H1 (cell line): ENCODE results near the gene IGF2BP3. TPM values are rescaled to one million over a fixed set of nuclear protein-coding genes. Genes with fewer than 3 reads are reported as not detected.

Source experiments
- RBBP5 ChIP-seq: IDR thresholded peaks from 2 replicates; pipeline ENCODE4 v1.7.1; 2012; ENCODE audit warnings: low read depth, mild to moderate bottlenecking, inconsistent platforms, low read length, moderate library complexity, borderline replicate concordance
- SIRT6 ChIP-seq: IDR thresholded peaks from one replicate; pipeline ENCODE4 v1.7.1; 2012; ENCODE audit warnings: low read length, inconsistent platforms
- SP4 ChIP-seq: IDR thresholded peaks from 2 replicates; pipeline ENCODE4 v1.6.1; 2012; ENCODE audit warnings: low read length, inconsistent platforms
- polyA plus RNA-seq, 7 experiments: library from polyadenylated mRNA; depleted of rRNA in 3 of 7; stranded (reverse) in 5 of 7; unstranded in 2 of 7; fragments of >200 nt in 5 of 7; fragments of 200-250 nt in 2 of 7; gene quantifications; 1 replicate in 5 of 7; 2 replicates in 1 of 7; 4 replicates in 1 of 7; pipeline versions ENCODE4 v1.2.1 to v1.2.3, GENCODE V29; 2011 to 2013; ENCODE audit warnings: missing spikeins in 2 of 7, mixed read lengths in 2 of 7
- total RNA-seq: library from RNA; stranded (reverse); fragmentation: NEBNext Ultra II Directional; extraction: Animal tissue kit (Norgen Biotek cat#: 25700); gene quantifications from 2 replicates; pipeline ENCODE4 v1.2.1, GENCODE V29; 2021
- TF ChIP-seq, protein P1 (sequence below): IDR thresholded peaks from 2 replicates; pipeline ENCODE4 v1.6.1; 2012; ENCODE audit warnings: low read length, inconsistent platforms
- TF ChIP-seq, protein P2 (sequence below): IDR thresholded peaks from 2 replicates; pipeline ENCODE4 v1.6.1; 2011; ENCODE audit warnings: low read length, improper control_type of control experiment

Gene IGF2BP3
- total and polyA plus RNA-seq, 2 of the 8 experiments (the other 6 are each of a cell fraction or from before 2014, with no cell fraction given): 66.3 to 193 TPM

DNA sequence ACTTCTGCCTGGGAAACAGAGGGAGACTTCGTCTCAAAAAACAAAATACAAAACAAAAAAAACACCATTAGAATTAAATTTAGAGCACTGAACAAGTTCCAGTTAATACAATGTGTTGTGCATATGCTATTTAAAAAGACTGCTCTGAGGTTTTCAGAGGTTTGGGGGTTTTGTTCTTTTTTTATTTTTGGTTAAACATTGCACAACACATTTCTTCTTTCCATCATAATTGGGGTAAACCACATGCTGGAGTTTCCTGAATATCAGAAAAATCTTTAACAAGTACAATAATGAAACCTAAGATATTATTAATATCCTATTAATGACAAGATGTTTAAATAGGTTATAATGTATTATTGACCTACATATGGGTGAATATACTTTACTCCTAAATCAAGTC is 26.3 kb downstream of the IGF2BP3 start (continued):
- TF ChIP-seq, protein P1, sequence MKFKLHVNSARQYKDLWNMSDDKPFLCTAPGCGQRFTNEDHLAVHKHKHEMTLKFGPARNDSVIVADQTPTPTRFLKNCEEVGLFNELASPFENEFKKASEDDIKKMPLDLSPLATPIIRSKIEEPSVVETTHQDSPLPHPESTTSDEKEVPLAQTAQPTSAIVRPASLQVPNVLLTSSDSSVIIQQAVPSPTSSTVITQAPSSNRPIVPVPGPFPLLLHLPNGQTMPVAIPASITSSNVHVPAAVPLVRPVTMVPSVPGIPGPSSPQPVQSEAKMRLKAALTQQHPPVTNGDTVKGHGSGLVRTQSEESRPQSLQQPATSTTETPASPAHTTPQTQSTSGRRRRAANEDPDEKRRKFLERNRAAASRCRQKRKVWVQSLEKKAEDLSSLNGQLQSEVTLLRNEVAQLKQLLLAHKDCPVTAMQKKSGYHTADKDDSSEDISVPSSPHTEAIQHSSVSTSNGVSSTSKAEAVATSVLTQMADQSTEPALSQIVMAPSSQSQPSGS: no peak
- TF ChIP-seq RBBP5 (no peak), SIRT6 (no peak), SP4 (no peak)
- TF ChIP-seq, protein P2, sequence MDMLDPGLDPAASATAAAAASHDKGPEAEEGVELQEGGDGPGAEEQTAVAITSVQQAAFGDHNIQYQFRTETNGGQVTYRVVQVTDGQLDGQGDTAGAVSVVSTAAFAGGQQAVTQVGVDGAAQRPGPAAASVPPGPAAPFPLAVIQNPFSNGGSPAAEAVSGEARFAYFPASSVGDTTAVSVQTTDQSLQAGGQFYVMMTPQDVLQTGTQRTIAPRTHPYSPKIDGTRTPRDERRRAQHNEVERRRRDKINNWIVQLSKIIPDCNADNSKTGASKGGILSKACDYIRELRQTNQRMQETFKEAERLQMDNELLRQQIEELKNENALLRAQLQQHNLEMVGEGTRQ: no peak
